ENCODE measurements around the gene CCDC127. TPM values are rescaled to one million over a fixed set of nuclear protein-coding genes. Genes with fewer than 3 reads are reported as not detected.

CCDC127 gene
- total RNA-seq, 4 donors from 2014 or later: 4.5 to 7.2 (median 5.8) TPM

GRCh38 chr5:173392-174290 is 44.3 kb downstream of the CCDC127 start:
- no peaks in the 10 kb centered on the region for H3K36me3 ChIP-seq
- H3K27me3 ChIP-seq: no peaks in the 10 kb centered on the region
- 62 to 73% methylated on average over 20 to 21 of the region's 22 CpGs for WGBS, 2 donors
- H3K4me3 ChIP-seq: no peak overlapping the region
- H3K9me3 ChIP-seq: no peaks in the 10 kb centered on the region
- H3K27ac ChIP-seq: no peak overlapping the region
- H3K4me1 ChIP-seq: no peaks in the 10 kb centered on the region
- no peak for DNase-seq (ENCODE audit: low spot score in 2 of 2)
- TF ChIP-seq EP300 (IDR thresholded peaks at IDR 0.05): no peak
- TF ChIP-seq, protein P1, sequence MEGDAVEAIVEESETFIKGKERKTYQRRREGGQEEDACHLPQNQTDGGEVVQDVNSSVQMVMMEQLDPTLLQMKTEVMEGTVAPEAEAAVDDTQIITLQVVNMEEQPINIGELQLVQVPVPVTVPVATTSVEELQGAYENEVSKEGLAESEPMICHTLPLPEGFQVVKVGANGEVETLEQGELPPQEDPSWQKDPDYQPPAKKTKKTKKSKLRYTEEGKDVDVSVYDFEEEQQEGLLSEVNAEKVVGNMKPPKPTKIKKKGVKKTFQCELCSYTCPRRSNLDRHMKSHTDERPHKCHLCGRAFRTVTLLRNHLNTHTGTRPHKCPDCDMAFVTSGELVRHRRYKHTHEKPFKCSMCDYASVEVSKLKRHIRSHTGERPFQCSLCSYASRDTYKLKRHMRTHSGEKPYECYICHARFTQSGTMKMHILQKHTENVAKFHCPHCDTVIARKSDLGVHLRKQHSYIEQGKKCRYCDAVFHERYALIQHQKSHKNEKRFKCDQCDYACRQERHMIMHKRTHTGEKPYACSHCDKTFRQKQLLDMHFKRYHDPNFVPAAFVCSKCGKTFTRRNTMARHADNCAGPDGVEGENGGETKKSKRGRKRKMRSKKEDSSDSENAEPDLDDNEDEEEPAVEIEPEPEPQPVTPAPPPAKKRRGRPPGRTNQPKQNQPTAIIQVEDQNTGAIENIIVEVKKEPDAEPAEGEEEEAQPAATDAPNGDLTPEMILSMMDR (IDR thresholded peaks at IDR 0.05): no peak
- no peak for TF ChIP-seq POLR2A (IDR thresholded peaks at IDR 0.05)

GRCh38 chr5:172841-173251 is 45.1 kb downstream of the CCDC127 start:
- TF ChIP-seq POLR2A (IDR thresholded peaks at IDR 0.05): no peak
- no peak for TF ChIP-seq EP300 (IDR thresholded peaks at IDR 0.05)
- TF ChIP-seq, protein P1 (IDR thresholded peaks at IDR 0.05): no peak
- 74 to 76% methylated on average over 17 of the region's 17 CpGs for WGBS, 2 donors
- DNase-seq (ENCODE audit: low spot score in 2 of 2): no peak
- Histone ChIP-seq H3K4me1 (no peaks in the 10 kb centered on the region), H3K27me3 (no peaks in the 10 kb centered on the region), H3K36me3 (no peaks in the 10 kb centered on the region), H3K27ac (no peak overlapping the region), H3K9me3 (no peaks in the 10 kb centered on the region), H3K4me3 (no peak overlapping the region)

DNA sequence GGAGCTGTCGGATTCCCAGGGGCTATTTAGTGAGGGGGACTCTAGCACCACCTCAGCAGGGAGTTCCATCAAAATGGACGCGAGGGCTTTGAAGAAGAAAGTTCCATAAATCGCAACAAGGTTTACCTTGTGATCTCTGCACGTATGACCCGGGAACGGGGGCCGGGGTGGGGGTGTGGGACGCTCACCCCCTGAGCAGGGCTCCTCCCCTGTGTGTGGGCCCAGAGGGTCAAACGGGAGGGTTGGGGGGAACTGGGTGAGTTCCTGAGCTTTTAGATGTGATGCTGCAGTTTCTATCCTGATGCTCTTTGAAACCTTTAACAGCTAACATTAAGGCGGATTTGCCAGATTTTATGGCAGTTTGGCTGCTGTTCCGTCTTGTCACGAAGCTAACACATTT is 45.5 kb downstream of the CCDC127 start:
- no peaks in the 10 kb centered on the region for H3K36me3 ChIP-seq
- H3K4me3 ChIP-seq: no peak overlapping the region
- H3K9me3 ChIP-seq: no peaks in the 10 kb centered on the region
- no peaks in the 10 kb centered on the region for H3K4me1 ChIP-seq
- WGBS, 2 donors: 57 to 67% methylated on average over 13 of the region's 13 CpGs
- H3K27me3 ChIP-seq: no peaks in the 10 kb centered on the region
- DNase-seq (ENCODE audit: low spot score in 2 of 2): no peak
- H3K27ac ChIP-seq: no peak overlapping the region
- TF ChIP-seq POLR2A (IDR thresholded peaks at IDR 0.05) (no peak), EP300 (IDR thresholded peaks at IDR 0.05) (no peak)
- TF ChIP-seq, protein P1 (IDR thresholded peaks at IDR 0.05): no peak

DNA sequence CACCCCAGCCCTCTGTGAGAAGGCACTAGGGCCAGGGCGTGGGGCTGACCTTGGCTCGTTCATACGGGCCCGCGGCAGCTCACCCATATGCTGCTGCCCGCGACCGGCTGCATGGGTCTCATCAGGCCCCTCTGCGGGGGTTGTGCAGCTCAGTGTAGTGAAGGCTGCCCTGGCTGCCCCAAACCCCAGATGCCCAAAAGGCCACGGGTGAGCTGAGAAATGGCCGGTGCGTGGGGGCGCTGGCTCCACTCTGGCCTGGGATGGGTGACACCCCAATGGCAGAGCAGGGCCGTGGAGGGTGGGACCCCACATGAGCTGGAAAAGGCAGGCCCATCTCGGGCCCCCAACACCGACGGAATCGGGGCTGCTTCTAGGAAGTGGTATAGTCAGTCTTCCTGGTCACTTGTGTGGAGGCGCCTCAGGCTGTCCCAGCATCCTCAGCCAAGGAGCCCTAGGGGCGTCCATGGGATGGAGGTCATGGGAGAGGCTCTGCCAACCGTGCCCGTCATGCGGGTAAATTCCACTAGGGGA is 46.1 kb downstream of the CCDC127 start:
- DNase-seq (ENCODE audit: low spot score in 2 of 2): no peak
- no peak overlapping the region for H3K27ac ChIP-seq
- WGBS, 2 donors: 83 to 87% methylated on average over 15 to 16 of the region's 23 CpGs
- no peak overlapping the region for H3K4me3 ChIP-seq
- H3K4me1 ChIP-seq: no peaks in the 10 kb centered on the region
- H3K9me3 ChIP-seq: no peaks in the 10 kb centered on the region
- H3K27me3 ChIP-seq: no peaks in the 10 kb centered on the region
- TF ChIP-seq, protein P1 (IDR thresholded peaks at IDR 0.05): no peak
- TF ChIP-seq POLR2A (IDR thresholded peaks at IDR 0.05) (no peak), EP300 (IDR thresholded peaks at IDR 0.05) (no peak)
- no peaks in the 10 kb centered on the region for H3K36me3 ChIP-seq
